LHCN-M2 (cell line): Measurements from ENCODE around the gene TLR3. TPM values are rescaled to one million over a fixed set of nuclear protein-coding genes. Genes with fewer than 3 reads are reported as not detected.
"Not testable (repeated sequence)": the region's sequence is repeated elsewhere in the genome, so short reads cannot be mapped to it uniquely, and the experiment has no call there.

Experiments
- DNase-seq: peaks from one replicate; pipeline ENCODE4 v3.0.0-alpha.2; 2012; ENCODE audit warnings: low read depth
- total RNA-seq: library from RNA; depleted of rRNA; stranded (reverse); fragments of >200 nt; gene quantifications from 2 replicates; pipeline ENCODE4 v1.2.3, GENCODE V29; 2014

TLR3 gene
- total RNA-seq, 1 experiment from 2014 or later: 4.9 TPM

DNA sequence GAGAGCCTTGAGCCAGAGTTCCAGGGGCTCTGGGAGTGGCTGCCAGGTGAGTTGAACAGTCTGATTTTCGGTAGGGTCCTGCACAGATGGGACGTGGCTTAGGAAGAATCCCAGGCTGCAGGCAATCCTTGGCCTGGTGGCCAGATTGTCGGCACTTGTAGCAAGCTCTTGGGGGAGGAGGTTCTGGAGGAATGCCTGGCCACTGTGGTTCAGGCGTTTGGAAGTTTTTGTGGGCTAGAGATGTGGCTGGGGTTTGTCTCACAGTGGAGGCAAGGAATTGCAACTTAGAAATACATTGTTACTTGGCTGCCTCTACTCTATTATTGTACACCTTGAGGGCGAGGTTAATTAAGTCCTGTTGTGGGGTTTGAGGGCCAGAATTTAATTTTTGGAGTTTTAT lies 21.5 kb upstream of the TLR3 start:
- not testable (repeated sequence) for DNase-seq

DNA sequence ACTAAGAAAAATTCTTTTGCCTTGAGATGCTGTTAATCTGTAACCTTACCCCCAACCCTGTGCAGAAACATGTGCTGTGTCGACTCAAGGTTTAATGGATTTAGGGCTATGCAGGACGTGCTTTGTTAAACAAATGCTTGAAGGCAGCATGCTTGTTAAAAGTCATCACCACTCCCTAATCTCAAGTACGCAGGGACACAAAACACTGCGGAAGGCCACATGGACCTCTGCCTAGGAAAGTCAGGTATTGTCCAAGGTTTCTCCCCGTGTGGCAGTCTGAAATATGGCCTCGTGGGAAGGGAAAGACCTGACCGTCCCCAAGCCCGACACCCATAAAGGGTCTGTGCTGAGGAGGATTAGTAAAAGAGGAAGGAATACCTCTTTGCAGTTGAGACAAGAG lies 18.8 kb upstream of the TLR3 start:
- DNase-seq: not testable (repeated sequence)

DNA sequence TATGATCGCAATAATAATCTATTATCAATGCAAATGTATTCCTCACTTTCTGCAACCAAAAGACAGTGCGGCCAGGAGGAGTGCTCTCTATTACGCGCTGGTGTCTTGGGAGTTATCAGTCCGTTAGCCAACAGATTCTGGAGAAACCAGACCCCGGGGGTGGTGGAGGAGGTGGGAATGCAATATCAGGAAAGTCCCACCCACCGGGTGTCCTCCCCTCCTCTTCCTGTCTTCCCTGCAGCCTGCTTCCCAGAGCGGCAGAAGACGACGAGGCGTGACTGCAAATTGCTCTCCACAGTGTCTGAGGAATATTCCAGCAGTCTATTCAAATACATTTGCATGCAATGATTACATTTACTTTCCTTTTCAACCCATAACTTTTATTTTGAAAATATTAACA lies 17.9 kb upstream of the TLR3 start:
- no peak for DNase-seq

DNA sequence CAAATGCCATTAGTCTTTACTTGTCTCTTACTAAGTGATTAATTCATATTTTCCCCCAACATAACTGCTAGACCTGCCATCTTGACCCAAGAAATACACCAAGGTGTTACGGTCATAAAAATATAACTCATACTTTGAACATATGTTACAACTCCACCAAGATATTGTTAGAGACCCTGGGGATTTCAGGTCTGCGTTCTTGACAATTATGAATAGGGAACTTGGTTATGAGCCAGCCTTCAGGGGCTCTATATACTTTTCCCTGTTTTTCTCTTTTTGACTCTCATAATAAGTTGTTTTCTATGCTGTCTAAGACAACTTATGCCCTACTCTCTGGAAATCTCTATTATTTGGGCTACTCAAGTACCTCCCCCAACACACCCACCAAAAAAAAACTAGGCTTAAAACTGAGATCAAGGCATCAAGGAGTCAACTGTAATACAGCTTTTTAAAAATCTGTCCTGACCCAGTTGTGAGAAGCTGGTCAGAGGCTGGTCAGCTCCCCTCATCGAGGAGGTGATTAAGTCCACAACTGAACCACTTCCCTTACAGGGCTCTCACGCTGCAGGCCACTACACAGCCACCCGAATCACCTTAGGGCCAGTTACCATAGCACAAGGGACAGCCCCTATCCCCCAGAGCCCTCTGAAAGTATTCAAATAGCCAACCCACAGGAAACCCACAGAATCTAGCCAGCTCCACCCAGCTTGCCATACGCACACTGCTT lies 10.5 kb upstream of the TLR3 start:
- DNase-seq: no peak

DNA sequence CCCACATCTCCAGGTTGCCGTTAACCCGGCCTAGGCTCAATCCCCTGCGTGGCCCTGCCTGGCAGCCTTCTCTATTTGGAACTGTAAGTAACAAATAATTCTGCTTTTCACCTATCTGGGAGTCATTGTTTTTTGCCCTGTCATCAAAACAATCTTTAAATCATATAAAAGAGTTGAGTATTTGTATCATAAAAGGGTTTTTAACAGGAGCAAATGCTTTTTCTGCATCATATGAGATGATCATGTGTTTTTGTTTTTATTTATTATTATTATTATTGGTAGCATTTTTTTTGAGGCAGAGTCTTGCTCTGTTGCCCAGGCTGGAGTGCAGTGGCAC lies 10.0 kb upstream of the TLR3 start:
- no peak for DNase-seq

DNA sequence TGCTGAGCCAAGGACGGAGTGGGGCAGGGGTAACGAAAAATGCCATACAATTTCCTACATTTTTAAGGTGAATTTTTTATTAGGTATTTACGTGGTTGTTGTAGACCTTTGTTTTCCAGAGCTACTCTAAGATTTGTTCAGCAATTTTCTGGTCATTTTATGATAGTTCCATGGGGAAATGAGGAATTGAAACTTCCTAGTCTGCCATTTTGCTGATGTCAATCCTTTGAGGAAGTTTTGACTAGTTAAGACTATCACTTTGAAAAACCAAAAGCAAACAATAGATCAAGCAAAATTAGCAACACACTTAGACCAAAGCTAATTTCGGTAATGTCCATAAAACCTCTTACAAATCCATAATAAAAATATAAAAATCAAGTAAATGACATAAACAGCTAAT lies 7.0 kb upstream of the TLR3 start:
- no peak for DNase-seq

DNA sequence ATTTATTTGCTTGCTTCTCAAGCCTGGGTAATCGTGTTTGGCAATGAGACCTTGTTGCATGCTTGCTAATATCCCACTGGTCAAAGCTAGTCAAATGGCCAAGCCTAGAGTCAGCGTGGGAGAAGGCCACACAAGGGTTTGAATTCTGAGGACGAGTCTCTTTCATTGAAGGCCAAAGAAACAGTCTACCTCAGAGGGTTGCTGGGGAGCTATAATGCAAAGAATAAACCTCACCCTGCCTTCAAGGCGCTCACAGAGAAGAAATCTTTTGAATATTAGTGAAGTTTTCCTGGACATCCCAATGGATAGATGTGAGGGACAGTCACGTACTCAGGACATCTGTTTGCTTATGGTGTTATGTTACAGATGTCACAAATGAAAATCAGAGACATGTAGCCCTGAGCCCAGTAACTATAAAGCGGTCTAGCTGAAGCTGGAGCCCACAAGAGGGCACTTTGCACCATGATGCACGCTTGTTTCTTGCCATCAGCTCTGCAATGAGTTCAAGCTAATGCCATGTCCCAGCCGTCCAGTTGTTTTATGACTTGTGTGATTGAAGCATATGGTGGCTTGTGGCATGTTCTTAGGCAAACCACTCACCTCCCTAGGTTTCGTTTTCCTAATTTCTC lies 1.1 kb upstream of the TLR3 start:
- DNase-seq: peak; percentile 82

DNA sequence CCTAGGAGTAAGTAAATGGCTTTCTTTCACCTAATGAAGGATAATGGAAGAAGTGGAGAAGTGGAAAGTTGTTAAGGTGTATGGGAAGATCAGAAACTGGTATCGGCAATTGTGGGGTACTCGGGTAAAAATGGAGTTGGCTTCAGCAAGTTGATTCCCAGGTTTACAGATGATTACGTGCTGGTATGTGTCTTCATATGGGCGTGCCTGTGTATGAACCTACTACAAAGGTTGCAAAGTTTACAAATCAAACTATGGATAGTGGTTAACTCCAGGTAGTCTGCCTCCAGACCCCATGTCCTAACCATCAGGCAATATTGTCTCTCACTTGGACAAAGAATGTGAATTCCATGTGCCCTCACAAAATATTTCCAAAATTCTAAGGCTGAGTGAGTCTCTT lies 773 bp downstream of the TLR3 start:
- no peak for DNase-seq

DNA sequence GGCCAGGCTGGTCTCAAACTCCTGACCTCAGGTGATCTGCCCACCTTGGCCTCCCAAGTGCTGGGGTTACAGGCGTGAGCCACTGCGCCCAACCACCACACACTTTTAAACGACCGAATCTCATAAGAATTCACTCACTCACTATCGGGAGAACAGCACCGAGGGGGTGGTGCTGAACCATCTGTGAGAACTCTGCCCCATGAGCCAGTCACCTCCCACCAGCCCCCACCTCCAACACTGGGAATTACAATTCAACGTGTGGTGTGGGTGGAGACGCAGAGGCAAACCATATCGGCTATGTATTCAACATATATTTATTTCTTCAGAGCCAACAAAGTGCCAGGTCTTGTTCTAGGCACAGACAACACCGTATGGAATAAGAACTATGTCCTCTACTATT lies 3.6 kb downstream of the TLR3 start:
- DNase-seq: no peak

DNA sequence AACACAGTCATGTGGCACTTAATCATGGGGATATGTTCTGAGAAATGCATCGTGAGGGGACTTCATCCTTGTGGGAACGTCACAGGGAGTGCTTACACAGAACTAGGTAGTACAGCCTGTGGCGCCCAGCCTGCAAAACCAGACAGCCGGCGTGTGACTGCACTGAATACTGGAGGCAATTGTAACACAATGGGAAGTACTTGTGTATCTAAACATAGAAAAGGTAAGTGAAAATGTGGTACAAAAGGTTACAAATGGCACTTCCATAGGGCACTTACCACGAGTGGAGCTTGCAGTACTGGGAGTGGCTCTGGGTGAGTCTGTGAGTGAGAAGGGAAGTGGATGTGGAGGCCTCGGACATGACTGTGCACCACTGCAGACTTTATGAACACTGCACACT lies 5.2 kb downstream of the TLR3 start:
- DNase-seq: no peak

DNA sequence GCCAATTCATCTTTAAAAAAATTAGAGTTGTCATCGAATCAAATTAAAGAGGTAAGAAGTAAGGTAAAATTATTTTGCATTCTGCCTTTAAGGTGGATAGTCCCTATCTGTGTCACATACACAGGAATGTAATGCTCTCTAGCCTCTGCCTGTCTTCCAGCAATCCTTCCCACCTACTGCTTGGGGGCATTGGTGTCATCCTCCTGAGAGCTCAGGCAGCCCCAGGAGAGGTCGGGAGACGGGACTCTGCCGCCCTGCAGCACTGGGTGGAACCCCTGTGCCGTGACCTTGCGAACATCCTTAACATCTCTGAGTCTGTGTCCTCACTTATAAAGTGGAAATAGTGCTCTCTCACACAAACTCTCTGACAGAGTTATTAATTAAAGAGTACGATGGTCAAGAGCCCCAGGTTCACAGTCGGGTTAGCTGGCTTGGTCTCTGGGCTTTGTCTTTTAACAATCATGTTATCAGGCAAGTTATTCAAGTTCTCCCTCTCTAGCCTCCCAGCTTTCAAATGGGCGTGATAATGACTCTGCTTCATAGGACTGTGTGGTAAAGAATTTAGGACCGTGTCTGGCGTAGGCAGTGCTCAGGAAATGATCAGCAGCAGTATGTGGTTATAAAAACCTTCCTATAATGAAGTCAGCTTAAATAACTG lies 10.2 kb downstream of the TLR3 start:
- no peak for DNase-seq

DNA sequence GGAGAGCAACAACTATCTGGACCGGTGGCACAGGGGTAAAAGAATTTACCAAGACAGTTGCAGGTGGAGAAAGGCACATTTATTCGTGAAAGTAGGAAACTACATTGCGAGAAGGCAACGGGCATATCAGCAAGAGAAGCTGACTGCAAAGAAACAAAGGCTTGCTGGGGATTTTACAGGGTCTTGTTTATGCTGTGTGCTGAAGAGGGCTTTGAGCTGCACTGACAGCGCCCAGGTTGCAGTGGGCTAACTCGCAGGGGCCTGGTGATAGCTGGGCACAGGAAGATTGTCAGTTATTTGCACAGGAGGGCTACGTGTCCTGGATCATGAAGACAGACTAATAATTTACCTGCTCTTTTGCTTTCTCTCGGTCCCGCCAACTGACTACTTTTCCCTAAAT lies 10.7 kb downstream of the TLR3 start:
- no peak for DNase-seq

DNA sequence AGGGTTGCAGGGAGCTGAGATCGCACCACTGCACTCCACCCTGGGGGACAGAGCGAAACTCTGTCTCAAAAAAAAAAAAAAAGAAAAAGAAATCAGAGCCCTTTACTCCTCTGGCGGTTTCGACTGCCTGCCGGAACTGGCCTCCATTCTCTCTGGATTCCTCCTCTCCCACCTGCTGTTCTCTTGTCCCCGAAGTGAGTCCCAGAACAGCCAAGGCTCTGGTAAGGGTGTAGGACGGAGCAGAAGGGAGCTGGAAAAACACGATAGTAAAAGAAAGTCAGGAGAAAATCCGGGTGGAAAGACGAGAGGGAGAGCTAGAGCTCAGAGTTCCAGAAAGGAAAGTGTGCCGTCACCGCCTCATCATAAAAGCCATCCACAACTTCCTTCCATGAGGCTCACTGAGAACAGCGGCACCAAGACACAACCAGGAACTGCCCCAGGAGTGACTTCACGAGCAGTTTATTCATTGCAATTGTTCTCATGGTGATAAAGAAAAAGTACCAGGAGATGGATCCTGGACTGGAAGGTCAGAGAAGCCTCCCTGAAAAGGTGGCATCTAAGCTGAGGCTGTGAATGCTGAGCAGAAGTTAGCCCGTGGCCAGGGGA lies 12.3 kb downstream of the TLR3 start:
- DNase-seq: no peak

DNA sequence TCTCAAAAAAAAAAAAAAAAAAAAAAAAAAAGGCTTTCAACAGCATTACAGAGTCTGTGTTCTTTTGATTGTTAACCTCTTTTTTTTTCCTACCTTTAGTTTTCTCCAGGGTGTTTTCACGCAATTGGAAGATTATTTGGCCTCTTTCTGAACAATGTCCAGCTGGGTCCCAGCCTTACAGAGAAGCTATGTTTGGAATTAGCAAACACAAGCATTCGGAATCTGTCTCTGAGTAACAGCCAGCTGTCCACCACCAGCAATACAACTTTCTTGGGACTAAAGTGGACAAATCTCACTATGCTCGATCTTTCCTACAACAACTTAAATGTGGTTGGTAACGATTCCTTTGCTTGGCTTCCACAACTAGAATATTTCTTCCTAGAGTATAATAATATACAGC lies 13.3 kb downstream of the TLR3 start:
- no peak for DNase-seq

DNA sequence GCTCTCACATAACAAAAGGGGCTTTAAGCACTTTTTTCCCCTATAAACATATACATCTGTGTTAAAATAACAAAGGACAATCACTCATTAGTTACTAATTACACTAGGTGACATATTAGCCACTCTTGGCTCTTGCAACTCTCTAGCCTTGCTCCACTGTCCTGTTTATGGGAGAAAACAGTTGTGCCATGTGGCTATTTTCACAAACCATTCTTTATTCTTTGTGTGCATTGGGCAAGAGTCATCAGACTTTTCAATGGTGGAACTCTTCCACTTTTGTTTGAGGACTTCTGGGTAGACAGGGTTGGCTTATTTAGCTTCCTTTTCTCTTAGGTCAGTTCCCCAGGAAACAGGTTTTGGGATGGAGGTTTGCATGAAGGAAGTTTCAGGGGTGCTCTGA lies 19.6 kb downstream of the TLR3 start:
- DNase-seq: no peak

DNA sequence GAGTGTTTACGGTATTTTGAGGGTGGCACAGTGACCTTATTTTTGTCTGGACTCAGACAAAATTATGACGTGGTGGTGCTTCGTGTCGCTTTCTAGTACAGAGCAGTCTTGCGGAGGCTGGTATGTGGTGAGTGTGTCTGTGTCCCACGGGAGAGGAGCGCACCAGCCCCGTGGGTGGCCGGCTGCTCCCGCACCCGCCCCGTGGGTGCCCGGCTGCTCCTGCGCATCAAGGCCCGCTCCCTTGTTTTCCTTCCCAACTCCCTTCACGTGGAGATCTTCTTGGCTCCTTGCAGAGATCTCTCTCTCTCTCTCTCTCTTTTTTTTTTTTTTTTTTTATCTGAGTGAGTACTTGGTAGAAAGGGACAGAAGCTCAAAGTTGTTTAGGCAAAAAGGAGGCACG lies 23.3 kb downstream of the TLR3 start:
- no peak for DNase-seq

DNA sequence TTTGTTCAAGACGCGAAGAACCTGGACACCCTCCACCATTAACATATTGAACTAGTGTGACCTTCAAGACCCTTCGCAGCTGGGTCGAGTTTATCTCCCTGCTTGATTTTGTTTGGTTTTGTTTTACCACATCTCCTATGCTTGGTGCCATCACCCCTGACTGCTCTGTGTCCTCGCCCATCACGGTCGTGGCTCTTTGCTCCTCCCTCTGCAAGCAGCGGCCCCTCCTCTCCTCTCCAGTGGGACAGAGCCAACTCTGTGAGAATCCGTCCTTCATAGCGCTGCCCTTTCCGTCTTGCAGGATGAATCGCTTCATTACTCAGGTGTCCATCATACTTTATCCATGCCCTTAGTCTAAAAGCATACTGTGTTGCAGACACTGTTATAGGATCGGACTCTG lies 26.4 kb downstream of the TLR3 start:
- no peak for DNase-seq

DNA sequence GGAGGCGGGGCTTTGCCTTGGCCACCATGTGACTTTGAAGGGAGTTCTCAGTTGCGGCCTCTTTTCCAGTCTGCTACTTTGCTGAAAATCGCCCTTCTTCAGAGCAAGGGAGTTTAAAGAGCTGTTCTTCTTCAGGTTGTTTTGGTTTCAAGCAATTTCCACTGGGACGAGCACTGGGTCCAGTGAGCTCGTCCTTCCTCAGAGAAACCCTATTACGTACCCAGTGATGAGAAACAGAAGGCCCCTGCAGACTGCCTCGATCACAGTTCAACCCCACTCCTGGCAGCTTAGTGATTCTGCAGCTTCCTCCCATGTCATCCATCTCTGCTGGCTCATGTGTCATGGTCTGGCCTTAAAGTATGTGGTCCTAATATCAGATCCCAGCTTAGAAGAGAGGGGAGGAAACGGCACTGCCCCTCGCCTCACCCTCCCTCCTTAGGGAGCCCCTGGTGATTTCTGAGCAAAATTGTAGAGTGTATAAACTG lies 27.8 kb downstream of the TLR3 start:
- DNase-seq: no peak

DNA sequence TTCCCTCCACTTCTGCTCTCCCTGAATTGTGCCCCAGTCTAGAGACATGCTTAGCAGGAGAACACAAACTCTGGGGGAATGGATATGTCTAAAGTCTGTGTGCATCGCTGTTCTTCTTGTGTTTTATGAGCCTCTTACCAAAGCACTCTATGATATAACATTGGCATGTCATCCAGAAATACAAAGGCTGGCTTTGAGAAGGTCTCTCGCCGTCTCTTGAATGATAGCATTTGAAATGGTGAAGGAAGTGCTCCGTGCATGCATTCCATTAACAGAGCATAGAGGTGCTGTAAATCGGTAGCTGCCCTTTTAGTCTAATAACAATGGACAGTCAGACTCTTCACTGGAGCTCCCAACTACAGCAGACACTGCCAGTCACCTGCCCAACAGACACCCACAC lies 28.4 kb downstream of the TLR3 start:
- no peak for DNase-seq

DNA sequence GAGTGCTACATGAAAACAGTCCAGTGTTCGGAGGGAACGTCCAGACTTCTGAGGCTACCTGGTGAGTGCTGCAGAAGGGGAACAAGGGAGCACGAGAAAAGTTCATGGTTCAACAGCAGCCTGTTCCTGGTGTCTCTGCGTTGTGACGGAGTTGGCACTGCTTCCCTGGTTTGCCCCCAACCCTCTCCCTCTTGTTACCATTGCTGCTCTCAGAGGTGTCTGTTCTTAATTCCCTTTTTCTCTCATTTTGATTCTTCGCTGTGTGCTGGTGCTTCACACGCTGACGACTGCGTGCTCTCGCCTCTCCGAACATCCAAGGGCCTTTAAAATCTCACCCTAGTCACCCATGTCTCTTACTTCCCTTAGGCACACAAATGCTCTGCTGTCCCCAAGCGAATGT lies 34.0 kb downstream of the TLR3 start:
- DNase-seq: no peak

DNA sequence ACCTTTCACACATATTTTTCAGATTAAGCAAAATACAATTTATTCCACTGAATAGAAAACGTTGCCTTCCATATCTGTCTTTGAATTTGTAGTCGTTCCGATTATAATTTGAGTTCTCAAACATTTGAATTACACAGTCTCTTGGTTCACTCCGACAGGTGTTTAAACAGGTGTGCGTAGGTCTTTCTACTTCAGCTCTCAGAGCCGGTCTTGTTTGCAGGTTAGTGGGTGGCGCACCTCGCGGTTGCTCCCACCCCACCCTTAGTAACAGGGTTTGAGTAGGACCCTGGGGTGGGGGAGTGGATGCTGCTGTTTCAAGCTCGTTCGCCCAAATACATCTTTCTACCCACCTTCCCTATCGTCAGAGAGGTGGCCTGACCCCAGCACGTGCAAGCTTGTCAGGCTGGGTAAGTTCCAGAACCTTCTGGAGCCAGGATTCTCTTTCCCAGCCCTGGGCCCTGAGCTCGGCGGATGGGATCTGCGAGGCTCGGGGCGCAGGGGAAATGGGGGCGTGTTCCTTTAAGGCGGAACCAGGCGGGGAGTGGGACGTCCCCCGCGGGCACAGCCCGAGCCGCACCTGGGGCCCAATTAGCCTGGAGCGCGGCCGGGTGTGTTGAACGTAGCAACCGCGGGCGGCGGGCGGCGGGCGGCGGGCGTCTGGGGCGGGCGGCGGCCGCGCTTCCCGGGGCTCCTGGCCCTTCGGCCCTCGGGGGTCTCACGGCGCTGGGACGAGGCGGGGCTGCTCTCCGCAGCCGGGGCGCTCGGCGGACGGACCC lies 35.3 kb downstream of the TLR3 start, which contains the start of gene FAM149A:
Gene FAM149A, plus strand, starts transcription at position 591 of the 776 bp plus-strand sequence.
- no peak for DNase-seq
